ENCODE data around the gene GPR17. TPM values are rescaled to one million over a fixed set of nuclear protein-coding genes. Genes with fewer than 3 reads are reported as not detected.

Gene GPR17
- total RNA-seq, 1 experiment from 2014 or later: 0.35 TPM

- Histone ChIP-seq H2BK120ac (ENCODE audit: low read depth, low read length, poor library complexity, severe bottlenecking) (no peak overlapping the region), H3K27ac (ENCODE audit: insufficient read length, low read depth, low read length) (no peak overlapping the region), H3K23ac (ENCODE audit: insufficient read length, low read depth, low read length) (no peak overlapping the region), H2BK5ac (ENCODE audit: insufficient read length, low read length) (no peak overlapping the region), H3K14ac (ENCODE audit: insufficient read depth, low read length) (no peak overlapping the region; the same call in 1 of the 2 replicates), H4K91ac (ENCODE audit: insufficient read length, low read depth, low read length) (no peak overlapping the region), H3K9me3 (ENCODE audit: control insufficient read depth, low read depth, low read length) (no peaks in the 10 kb centered on the region), H2AK5ac (ENCODE audit: insufficient read length, low read length) (no peak overlapping the region), H4K5ac (ENCODE audit: insufficient read length, low read depth, low read length) (no peak overlapping the region), H4K8ac (replicated peaks; ENCODE audit: insufficient read length, low read depth, low read length) (no peak overlapping the region), H3K27me3 (ENCODE audit: insufficient read depth, low read length) (no peaks in the 10 kb centered on the region), H3K9ac (ENCODE audit: extremely low read depth, insufficient read length, low read length) (no peak overlapping the region), H4K20me1 (ENCODE audit: control insufficient read depth, insufficient read depth, insufficient read length) (no peaks in the 10 kb centered on the region), H3T11ph (ENCODE audit: low read length) (no peak overlapping the region), H3K18ac (ENCODE audit: insufficient read length, low read depth, low read length) (peak overlapping the region; percentile 13), H2BK12ac (ENCODE audit: insufficient read length, low read depth, low read length) (no peak overlapping the region), H3K4me1 (ENCODE audit: insufficient read depth, low read length) (no peaks in the 10 kb centered on the region), H3K23me2 (ENCODE audit: insufficient read length, low read depth, low read length, poor library complexity, severe bottlenecking) (no peaks in the 10 kb centered on the region), H3K4me2 (ENCODE audit: insufficient read depth, insufficient read length, low read length) (no peak overlapping the region), H3K4ac (ENCODE audit: low read depth, low read length) (no peak overlapping the region), H2BK15ac (ENCODE audit: low read depth, low read length) (no peak overlapping the region), H3K56ac (ENCODE audit: insufficient read length, low read depth, low read length) (no peak overlapping the region), H2AFZ (ENCODE audit: low read length) (no peak overlapping the region), H3K79me2 (ENCODE audit: insufficient read depth, low read length) (no peaks in the 10 kb centered on the region), H3K79me1 (ENCODE audit: insufficient read depth, low read depth, low read length, poor library complexity, severe bottlenecking) (no peaks in the 10 kb centered on the region), H2BK20ac (ENCODE audit: low read depth, low read length, poor library complexity, severe bottlenecking) (no peak overlapping the region)
- WGBS (ENCODE audit: extremely low coverage, insufficient read length, low lambda C conversion rate): no CpG with 5 or more reads among the region's 17 CpGs
- H3K4me1 Mint-ChIP-seq: no peaks in the 10 kb centered on the region
- H3K27ac Mint-ChIP-seq: no peak overlapping the region
- TF ChIP-seq CTCF (conservative IDR thresholded peaks at IDR 0.05): no peak
- no peak for DNase-seq
- no peak overlapping the region for H3K4me3 Mint-ChIP-seq
- no peaks in the 10 kb centered on the region for H3K9me3 Mint-ChIP-seq
- no peaks in the 10 kb centered on the region; the same call in 1 of the 2 replicates for H3K27me3 Mint-ChIP-seq (ENCODE audit: low read depth)
- H3K36me3 Mint-ChIP-seq (ENCODE audit: insufficient read depth in 1 of 3, low read depth in 3 of 3): no peaks in the 10 kb centered on the region
Measured at GRCh38 chr2:127631997-127632581, 13.9 kb upstream of the GPR17 start.

Measured in H9 (cell line).